ENCODE measurements around the gene TSPAN9.

Gene TSPAN9

DNA sequence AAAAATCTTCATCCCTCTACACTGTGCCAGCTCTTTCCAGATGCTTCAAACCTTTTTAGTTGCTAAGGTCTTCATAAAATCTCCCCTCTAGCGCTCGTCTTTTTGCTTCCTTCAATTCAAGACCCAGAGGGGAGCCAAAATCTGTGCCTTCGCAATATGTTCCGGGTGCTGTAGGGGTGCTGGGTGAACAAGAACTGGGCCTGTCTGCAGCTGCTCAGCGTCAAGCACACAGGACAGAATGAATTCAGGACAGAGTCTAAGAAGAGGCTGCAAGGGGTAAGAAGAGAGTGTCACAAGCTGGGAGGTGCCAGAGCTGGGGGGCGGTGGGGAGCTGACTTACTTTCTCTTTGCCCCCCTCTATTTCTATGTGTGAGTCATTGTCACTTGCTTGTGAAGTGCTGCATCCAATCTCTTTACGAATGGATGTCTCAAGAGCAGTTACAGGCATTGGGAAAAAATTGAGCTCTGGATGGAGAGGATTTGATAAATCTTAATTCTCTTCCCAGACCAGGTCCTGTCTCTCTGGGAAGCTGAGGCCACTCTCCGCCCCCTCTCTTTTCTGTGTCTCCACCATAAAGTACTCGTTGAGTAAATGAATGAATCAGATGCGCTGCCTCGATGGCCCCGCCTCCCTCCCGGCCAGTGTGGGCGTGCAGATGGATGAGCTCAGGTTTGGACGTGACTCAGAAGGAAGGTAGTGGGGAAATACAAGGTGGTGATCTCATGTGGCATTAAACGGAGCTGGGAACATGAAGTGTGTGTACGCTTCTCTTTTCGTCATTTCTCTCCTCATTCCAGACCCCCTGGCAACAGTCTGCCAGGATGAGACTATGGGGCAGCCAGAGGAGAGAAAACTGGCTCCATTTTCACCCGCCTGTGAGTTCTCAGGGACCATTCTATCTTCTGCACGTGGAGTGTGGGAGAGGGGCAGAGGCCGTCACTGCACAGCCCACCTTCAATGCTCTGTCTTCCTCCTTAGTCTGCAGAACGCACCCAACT lies 91.3 kb downstream of the TSPAN9 start:
- DNase-seq: no peak

DNA sequence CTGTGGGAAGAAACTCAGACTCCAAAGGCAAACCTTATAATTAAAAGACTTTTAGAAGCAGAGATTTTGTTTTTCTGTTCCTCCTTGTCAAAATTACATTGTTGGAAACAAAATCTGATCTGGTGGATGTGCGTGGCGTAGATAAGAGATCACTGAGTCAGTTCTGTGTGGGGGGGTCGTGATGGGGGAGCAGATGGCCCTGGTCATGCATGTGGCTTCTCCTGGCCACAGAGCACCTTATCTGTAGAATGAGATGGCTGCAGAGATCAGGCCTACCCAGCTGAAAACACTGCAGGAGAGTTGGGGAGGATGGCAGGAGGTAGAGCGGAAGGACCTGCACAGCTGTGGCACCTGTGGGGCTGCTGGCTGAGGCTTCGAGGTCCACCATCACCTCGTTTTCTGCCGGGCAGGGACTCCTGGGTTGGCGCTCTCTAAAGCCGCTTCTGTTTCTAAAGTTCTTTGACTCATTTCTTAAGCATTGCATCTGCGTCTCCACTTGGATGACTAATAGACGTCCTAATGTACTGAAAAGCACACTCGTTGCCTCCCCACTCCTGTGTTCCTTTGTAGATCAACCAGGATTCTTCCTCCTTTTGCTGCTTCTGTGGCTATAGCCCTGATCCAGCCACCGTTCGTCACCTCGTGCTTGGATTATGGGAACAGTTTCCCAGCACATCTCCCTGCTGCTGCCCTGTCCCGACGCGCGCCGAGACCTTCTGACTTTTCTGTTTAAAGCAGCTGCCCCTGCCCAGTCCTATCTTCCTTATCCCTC lies 93.4 kb downstream of the TSPAN9 start:
- no peak for DNase-seq

DNA sequence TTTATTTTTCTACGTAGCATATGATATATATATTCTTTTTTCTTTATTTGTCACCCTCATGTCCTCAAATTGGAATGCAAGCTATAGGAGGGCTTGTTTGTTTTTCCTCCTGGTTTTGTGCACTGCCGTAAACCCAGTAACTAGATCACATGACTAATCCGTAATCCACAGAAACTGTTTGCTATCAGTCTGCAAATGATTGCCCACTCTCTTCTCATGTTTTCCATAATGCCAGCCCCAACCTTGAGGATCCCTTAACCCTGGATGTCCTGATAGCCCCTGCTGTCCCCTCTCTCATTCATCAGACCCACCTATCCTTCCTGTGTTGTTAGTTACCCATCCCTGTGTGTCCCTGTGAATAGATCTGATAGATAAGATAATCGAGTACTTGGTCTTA lies 94.0 kb downstream of the TSPAN9 start:
- DNase-seq: no peak

DNA sequence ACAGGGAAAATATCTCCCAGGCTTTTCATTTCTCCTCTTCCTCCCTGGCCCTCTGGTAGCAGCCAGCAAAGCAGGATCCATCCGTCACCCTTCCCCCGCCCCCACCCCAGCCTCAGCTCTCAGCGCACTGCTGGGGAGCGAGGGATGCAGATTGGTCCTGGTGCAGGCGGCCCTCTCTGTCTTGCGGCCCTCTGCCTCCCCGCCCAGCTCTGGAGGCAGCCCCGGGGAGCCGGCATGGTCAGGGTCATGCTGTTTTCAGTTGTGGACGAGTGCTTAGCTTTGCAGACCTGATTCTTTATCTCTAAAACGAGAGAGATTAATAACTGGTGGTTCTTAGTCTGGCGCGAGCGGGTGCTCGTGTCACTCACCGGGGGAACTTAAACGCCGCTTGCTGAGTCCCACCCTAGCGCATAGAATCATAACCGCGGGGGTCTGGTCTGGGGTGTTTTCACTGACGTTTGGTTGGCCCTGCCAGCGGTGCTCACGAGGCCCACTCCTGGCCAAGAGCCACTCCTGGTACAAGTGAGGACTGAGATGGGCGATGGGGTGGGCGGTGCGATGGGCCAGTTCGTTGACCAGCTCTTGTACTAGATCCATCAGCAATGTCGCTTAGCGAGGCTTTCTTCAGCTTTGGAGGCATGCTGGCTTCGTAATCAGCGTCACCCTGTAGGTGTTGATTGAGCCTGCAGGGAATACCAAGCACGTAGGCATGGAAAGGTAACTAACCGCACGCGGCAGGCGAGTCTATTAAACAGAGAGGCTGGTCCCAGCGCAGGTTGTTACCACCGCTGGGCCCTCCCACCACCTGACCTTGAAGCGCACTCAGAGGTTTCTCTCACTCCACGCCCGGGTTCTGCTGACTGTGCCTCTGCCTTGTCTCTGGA lies 95.2 kb downstream of the TSPAN9 start:
- DNase-seq: no peak

DNA sequence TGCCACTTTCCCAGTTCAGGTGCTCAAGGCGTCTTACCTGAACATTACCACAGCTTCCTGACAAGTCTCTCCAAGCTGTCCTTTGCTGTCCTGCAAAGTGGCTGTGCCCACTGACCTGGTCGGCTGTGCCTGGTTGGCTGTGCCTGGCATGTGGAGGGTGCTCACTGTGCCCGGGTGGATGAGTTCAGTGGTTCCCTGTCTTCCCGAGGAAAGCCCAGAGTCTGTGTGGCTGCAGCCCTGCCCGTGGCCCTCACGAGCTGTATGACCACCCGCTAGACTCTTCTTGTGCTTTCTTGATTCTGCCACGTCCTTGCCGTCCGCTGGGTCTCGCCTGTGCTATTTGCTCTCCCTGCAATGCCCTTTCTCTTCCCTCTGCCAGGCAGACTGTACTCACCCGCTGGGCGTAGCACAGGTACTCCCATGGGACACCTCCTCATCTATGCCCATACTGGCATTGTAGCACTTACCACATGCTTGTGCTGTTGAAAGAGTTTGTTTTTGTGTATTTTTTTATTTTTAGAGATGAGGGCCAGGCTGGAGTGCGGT lies 95.9 kb downstream of the TSPAN9 start:
- no peak for DNase-seq

DNA sequence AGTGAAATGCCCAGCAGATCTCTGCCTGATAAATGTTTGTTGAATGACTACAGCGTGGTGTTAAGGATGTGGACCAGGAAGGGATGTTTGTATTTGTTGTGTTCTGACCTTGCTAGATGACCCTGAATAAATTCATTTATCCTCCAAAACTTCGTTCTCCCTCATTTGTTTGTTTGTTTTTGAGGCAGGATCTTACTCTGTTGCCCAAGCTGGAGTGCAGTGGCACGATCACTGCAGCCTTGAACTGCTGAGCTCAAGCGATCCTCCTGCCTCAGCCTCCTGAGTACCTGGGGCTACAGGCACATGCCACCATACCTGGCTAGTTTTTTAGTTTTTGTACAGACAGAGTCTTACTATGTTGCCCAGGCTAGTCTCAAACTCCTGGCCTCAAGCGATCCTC lies 96.7 kb downstream of the TSPAN9 start:
- no peak for DNase-seq

DNA sequence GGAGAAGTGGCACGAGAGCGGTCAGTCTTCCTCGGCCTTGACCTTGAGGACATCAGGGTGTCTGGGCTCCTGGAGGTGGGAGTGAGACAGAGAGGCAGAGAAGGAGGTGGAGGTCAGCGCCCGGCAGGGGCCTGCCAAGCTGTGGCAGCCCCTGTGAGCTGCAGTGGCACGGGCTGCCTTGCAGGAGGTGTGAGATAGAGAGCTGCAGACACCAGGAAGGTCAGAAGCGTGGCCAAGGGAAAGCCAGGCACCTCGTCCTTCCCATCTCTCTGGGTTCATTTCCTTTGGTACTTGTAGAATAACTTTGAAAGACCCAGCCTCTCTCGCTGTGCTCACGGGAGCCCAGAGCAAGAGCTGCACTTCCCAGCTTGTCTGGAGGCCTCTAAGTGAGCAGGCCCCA lies 98.1 kb downstream of the TSPAN9 start:
- DNase-seq: no peak

DNA sequence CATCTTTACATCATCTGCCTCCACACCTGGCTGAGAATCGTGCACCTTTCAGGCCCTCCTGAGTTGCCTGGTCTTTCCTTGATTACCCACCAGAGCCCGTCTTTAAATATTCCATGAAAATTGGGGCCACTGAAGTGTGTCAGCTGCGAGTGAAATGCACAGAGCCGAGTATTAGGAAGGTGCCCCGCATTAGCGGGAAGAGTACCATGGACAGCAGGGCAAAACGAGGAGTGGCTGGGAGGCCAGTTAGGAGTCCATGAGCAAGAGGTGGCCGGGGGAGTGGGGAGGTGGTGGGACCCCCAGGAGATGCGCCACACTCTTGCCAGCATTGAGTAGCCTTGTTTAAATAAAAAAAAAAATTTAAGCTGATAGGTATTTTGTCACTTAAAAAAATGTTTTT lies 99.6 kb downstream of the TSPAN9 start:
- no peak for DNase-seq

DNA sequence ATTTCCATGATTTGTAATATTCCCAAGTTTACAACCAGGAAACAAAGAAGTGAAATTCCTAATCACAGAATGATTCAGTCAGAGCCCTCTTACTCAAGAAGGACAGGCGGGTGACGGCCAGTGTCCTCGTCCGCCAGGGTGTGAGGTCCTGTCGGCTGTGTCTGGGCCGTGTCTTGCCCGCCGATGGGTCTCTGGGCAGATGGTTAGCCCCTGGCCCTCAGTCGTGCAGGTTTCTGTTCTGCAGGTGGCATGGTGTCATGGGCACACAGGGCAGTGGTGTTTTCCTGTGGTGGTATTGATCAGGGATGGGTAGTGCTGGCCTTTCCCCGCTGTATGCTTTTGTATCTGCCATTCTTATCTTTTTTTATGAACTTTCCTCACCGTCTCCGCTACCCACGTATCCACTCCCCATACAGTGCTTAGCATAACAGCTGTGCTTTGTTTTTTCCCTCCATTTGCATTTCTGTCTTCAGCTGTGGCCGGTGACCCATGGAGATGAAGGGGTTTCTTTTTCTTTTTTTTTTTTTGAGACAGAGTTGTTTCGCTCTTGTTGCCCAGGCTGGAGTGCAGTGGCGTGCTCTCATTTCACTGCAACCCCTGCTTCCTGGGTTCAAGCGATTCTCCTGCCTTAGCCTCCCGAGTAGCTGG lies 100.7 kb downstream of the TSPAN9 start:
- no peak for DNase-seq

DNA sequence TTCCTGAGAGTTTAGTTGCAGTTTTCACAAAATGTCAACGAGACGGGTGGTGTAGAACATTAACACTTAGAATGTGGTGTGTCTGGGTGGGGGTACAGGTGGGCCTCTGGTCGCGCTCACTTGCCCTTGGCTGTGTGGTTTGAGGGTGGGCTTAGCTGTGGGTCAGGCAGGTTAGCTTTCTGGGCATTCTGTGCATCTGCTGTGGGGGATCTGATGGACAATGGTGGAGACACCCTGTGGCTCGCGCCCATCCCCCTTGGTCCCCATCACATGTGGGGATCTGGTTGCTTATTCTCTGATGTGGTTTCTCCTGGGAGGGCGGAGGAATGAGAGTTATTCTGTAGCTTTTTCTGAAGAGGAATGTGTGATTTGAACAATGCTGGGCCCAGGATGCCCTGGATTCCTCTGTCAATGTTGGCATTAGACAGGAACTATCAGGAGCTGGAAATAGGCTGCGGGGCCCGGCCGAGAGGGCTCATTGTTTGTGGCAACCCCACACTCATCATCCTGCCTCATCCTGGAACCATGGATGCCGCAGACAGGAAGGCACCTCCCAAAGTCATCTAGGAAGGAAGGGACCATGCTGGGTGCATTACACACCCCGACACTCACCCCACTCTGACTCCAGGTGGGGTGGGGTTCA lies 101.6 kb downstream of the TSPAN9 start:
- DNase-seq: no peak

DNA sequence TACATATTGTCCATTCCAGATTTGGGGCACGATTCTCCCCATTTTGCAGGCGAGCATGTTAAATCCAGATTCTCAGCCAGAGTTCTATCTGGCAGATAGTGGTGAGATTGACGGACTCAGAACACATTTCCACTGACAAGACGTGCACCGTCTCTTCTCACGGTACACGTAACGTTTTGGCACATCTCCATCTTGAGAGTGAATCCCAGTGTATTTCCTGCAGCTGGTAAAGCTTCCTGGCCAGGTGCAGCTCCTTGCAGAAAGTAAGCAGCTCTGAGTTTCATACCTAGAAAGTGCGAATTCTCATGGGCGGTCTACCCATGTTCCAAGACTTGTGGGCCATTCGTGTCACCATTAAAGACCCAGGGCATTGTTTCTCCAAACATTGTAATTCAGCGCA lies 102.6 kb downstream of the TSPAN9 start:
- no peak for DNase-seq

DNA sequence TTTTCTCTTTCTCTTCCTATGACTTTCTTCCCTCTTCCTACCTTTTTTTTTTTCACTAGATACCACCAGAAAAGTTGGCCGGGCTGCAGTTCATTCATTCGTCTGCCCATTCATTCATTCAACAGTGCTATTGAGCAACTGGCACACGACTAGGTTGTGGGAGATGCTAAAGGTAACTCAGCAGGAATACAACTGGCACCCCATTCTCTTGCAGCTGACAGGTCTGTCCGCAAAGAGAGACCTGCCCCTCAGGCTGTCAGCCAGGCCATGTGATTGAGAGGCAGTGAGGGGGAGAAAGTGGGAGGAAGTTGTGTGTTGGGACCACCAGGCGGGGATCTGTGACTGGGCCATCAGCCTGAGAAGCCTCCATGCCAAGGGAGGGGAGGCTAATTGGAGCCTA lies 105.2 kb downstream of the TSPAN9 start:
- no peak for DNase-seq

DNA sequence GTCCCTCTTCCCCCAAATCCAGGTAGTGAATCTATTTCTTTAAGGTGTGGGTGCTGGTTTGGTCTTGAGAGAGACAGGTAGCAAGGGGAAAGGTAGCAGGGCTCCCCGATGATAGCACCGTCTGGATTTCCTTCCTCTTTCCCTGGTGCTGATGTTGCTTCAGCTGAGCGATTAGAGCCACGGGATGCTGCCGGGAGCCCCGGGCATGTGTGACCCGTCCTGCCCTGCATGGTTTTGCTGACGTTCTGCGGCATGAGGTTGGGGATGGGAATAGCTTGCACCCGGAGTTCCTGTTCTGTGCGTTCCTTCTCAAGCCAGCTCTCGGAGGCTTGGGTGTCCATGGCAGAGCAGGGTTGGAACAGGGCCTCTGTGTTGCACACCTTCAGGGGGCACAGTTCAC lies 107.3 kb downstream of the TSPAN9 start:
- no peak for DNase-seq

DNA sequence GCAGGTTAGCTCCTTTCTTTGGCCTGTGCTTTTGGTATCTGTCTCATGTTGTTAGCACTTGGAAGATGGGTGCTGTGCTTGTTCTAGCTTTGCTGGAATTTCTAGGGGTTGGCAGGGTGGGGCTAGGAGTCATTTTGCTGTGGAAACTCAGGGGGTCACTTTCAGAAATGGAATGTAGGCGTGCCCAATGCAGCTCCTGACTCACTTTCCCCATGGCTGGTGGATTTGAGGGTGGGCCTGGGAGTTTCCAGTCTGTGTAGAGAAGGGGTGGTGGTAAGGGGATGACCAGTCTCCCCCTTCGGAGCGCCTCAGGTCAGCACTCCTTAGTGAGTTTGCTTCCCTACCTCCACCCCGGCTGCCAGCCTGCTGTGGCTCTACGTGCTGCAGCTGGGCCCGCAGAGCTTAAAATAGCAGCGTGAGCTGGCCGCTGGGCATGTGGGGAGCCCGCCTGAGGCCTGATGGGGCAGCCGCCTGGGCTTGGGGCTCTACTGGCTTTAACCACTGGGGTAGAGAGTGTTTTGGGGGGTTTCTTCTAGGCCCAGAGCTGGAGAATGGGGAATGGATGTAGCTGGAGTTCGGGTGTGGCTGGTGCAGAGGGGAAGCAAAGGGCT lies 108.2 kb downstream of the TSPAN9 start:
- DNase-seq: no peak

DNA sequence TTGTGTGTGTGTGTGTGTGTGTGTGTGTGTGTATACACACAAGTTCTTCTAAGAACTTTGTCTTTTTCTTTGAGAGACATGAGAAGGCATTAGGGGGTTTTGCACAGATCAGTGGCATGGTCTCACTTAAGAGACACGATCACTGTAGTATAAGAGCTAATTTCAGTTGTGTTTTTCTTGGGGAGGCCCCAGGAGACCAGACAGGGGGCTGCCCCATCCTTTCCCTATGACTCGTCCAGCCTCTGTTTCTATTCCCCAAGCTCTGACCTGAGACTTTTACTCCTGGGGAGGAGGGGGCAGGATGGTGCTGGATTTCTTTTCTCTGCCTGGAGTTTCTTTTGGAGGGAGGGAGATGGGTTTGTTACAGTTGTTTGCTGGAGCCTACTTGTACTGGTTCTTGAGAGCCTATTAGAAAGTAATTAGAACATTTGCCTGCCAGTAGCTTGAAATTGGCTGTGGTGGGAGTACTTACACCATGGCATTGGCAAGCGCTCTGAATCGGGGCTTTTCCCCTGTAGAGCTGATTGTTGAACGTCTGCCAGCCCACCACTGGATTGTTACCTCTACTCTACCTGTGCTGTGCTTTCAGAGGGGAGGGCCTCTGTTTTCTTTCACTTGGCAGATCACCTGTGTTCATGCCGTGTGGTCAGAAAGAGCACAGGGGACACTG lies 109.5 kb downstream of the TSPAN9 start:
- DNase-seq: no peak

DNA sequence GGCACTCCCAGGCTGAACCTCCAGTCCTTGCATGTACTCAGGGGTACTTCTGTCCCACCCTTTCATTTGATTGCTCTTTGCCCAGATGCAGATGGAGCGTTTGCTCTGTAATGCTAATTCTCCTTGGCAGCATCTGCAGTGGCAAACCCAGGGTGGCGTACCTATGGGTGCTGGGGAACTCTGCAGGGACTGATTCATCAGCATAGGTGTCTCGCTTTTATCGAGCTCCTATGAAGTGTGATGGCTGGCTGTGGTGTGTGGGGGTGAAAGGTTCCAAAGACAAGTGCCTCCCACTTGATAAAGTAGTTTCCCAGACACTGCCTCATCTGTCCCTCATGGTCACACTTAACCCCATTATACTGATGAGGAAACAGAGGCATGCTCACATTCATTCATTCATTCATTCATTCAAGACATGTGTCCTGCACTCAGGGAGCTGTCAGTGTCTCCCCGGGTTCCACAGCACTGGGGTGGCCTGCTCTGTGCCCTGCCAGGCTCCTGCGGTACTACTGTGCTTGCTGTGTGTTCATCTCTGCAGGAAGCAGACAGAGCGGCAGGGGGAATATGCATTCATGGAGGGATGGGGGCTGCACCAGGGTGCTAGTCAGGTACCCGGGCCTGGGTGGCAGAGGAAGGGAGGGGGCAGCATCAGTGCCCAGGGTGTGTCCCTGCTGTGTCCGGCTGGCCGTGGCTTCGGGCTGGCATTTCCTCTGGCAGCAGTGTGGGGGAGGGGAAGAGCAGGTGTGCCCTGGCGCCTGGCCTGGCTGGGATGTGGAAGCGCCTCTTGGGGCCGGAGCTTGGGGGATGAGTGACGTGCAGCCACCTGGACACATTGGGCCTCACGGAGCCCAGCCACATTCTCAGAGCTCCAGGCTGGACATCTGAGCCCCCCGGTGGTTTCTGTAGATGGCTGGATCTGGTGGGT lies 110.9 kb downstream of the TSPAN9 start:
- DNase-seq: no peak

DNA sequence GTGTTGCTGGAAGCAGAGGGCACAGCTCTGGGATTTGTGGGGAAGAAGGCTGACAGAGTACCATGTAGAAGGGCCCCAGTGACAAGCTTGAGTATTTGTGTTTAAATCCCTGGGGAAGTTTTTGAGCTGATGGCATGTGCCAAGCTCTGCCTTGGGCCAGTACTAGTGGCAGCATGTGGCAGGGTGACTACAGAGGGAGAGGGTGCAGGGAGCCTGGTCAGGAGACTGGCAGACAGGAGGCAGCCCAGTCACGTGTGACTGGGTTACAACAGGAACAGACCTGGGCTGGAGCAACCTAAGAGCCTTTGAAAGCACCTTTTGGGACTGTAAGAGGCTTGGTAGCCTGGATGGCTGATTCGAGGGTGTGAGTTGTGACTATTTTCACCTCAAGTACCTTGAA lies 112.1 kb downstream of the TSPAN9 start:
- DNase-seq: no peak

DNA sequence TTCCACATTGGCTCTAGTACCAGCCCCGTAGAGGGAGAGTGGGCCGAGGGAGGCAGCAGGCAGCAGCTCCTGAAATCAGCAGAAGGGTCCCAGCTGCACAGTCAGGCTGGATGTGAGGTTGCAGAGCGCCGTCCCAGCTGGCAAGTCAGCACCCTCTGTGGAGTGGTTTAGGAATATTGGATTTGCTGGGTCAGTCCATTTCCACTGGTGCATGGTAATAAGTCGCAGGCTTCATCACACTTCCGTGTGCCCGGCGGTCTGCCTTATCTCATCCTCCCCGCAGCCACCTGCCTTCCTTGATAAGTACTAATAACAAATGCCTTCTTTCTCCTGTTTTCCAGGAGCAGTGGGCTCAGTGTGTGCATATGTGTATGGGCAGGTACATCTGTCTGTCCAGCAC lies 112.9 kb downstream of the TSPAN9 start:
- no peak for DNase-seq

DNA sequence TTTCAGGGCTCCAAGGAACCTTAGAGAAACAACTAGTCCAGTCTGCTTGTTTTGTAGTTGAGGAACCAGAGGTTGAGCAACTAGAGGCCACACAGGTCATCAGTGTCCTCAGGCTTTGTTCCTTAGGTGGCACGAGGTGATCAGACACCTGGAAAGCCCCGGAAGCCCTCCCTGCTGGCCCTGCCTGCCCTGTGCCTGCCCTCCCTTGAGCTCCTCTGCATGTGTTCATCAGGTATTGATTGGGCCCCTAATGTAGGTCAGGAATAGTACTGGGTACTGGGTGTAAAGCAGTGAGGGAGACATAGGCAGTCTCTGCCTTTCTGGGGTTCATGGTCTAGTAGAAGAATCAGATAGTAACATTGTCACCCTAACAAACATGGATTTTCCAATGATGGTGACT lies 114.3 kb downstream of the TSPAN9 start:
- no peak for DNase-seq

DNA sequence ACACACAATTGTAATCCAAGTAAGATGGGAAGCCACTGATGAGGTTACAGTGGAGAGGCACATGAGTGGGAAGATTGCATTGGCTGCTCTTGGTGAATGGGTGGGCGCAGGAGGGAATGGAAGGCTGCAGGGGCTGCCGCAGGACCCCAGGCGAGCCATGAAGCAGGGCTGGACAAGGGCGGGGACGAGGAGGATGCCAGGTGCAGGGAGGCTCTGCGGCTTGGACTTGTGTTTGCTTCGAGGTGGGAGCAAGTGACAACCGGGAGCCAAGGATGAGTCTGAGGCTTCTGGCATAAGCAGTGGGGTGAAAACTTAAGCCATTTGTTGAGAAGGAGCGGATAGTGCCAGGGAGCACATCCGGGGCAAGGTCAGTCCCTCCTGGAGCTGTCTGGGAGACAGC lies 115.0 kb downstream of the TSPAN9 start:
- no peak for DNase-seq
